ENCODE data around the gene ARHGAP31.

DNA sequence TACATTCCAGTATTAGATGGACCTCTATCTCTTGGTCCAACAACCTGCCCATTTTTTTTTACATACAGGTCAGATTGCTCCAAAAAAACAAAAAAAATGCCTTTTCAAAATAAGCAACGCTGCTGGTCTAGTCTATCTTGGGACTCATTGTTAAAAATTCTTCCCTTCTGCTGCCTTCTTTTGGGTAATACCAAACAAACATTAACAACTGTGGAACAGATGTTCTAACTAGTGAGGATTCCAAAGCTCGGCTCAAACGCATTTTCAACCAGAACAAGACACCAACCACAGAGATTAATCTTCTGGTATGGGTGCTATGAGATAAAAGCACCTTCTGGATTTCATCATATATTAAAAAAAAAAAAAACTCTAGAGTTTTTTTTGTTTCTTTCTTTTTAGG, 24.7 kb downstream of the ARHGAP31 start:
- TF ChIP-seq EP300 (IDR thresholded peaks at IDR 0.05): no peak
- no peak for TF ChIP-seq POLR2A (IDR thresholded peaks at IDR 0.05)
